Neural progenitor cell (in vitro differentiated cells): ENCODE results near the gene IQCC. TPM values are rescaled to one million over a fixed set of nuclear protein-coding genes. Genes with fewer than 3 reads are reported as not detected.

ENCODE experiments used
- DNase-seq: peaks from one replicate; pipeline ENCODE4 v3.0.0-alpha.2; 2016; ENCODE audit warnings: low spot score
- H2AFZ ChIP-seq: fragments of 200-600 bp; sonication (generic); replicated peaks from 2 replicates; pipeline ENCODE4 v1.6.1; 2016; ENCODE audit warnings: antibody characterized with exemption
- H3F3A ChIP-seq: fragments of 200-600 bp; sonication (generic); 2 replicates; pipeline ENCODE4 v1.6.1; 2016; ENCODE audit warnings: antibody characterized with exemption, low read depth
- H3K27ac ChIP-seq: fragments of 200-600 bp; sonication (generic); 2 replicates; pipeline ENCODE4 v1.5.1; 2016; ENCODE audit warnings: mild to moderate bottlenecking
- H3K27me3 ChIP-seq: fragments of 200-600 bp; sonication (generic); 2 replicates; pipeline ENCODE4 v1.6.1; 2016; ENCODE audit warnings: mild to moderate bottlenecking, moderate library complexity
- H3K36me3 ChIP-seq: fragments of 200-600 bp; sonication (generic); 2 replicates; pipeline ENCODE4 v1.5.1; 2016
- H3K4me1 ChIP-seq: fragments of 200-600 bp; sonication (generic); 2 replicates; pipeline ENCODE4 v1.6.1; 2016; ENCODE audit warnings: mixed run types
- H3K4me2 ChIP-seq: fragments of 200-600 bp; sonication (generic); 2 replicates; pipeline ENCODE4 v1.6.1; 2016
- H3K4me3 ChIP-seq: fragments of 200-600 bp; sonication (generic); 2 replicates; pipeline ENCODE4 v1.5.1; 2016
- H3K79me2 ChIP-seq: fragments of 200-600 bp; sonication (generic); 2 replicates; pipeline ENCODE4 v1.6.1; 2016; ENCODE audit warnings: low read depth
- H3K9ac ChIP-seq: fragments of 200-600 bp; sonication (generic); 2 replicates; pipeline ENCODE4 v1.6.1; 2016
- H3K9me3 ChIP-seq: fragments of 200-600 bp; sonication (generic); 2 replicates; pipeline ENCODE4 v1.5.1; 2016; ENCODE audit warnings: low read depth
- H4K20me1 ChIP-seq: fragments of 200-600 bp; sonication (generic); 2 replicates; pipeline ENCODE4 v1.6.1; 2016; ENCODE audit warnings: low read depth
- H3K27ac Mint-ChIP-seq: 3 replicates; pipeline ENCODE4 v1.8.0; 2021; ENCODE audit warnings: mixed read lengths
- H3K27me3 Mint-ChIP-seq: 2 replicates; pipeline ENCODE4 v1.8.0; 2022; ENCODE audit warnings: low read depth, mild to moderate bottlenecking, inconsistent platforms, moderate library complexity, mixed read lengths; ENCODE audit not compliant: insufficient read depth
- H3K36me3 Mint-ChIP-seq: 3 replicates; pipeline ENCODE4 v1.8.0; 2021; ENCODE audit warnings: mixed read lengths
- H3K4me1 Mint-ChIP-seq: 3 replicates; pipeline ENCODE4 v1.8.0; 2021; ENCODE audit warnings: mixed read lengths
- H3K4me3 Mint-ChIP-seq: 3 replicates; pipeline ENCODE4 v1.8.0; 2021; ENCODE audit warnings: mild to moderate bottlenecking, moderate library complexity, mixed read lengths
- H3K9me3 Mint-ChIP-seq: 3 replicates; pipeline ENCODE4 v1.8.0; 2020; ENCODE audit warnings: mixed read lengths
- EZH2 ChIP-seq: fragments of 200-600 bp; sonication (generic); IDR thresholded peaks from 2 replicates; pipeline ENCODE4 v1.6.1; 2017; ENCODE audit warnings: antibody characterized with exemption, mild to moderate bottlenecking, moderate library complexity
- EZH2phosphoT487 ChIP-seq: fragments of 200-600 bp; sonication (generic); IDR thresholded peaks from 2 replicates; pipeline ENCODE4 v1.6.1; 2017; ENCODE audit warnings: antibody characterized with exemption
- total RNA-seq: library from RNA; depleted of rRNA; stranded (reverse); fragments of >200 nt; gene quantifications from 2 replicates; pipeline ENCODE4 v1.2.3, GENCODE V29; 2015; ENCODE audit warnings: low replicate concordance
- TF ChIP-seq, protein P1 (sequence below): fragments of 200-600 bp; sonication (generic); IDR thresholded peaks from 2 replicates; pipeline ENCODE4 v1.5.1; 2017; ENCODE audit warnings: antibody characterized with exemption, mild to moderate bottlenecking

Gene IQCC
- total RNA-seq, 1 donor from 2014 or later, result 5.8 TPM

DNA sequence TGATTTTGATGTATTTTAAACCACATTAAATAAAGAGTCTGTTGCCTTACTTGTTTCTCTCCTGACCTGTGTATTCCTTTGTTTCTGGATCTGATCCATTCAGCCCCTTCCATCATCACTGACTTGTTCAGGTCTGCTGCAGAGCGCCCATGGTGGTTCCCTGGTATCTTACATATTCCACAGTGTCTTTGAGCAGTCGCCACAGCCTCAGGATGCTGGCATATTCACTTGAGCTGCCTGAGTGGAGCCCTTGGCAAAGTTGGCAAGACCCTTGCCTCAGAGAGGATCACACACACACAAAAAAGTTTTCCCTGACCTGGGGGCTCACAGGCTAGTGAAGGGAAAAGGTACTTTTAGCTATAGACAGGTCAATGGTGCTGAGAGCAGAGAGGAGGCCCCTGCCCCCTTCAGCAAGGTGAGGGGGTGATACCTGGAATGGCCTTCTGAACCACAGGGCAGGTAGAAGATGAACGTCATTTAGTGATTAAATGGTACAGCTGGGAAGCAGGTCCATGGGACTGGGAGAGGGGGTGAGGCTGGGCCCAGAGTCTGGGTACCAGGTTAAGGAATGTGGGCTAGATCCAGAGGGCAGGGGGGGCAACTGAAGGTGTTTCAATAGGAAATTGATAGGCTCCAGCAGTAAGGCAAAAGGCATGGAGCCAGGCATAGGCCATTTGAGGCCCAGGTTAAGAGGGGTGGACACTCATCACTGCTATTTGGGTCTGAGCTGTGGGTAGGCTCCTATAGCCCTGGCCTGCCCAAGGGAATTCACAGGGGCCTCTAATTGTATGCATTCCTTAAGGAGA lies 7.0 kb upstream of the IQCC start:
- peaks cover 39% of the 10 kb centered on the region for H3K4me1 Mint-ChIP-seq
- Histone ChIP-seq H4K20me1 (peaks cover 9% of the 10 kb centered on the region), H3K79me2 (no peaks in the 10 kb centered on the region), H3K9me3 (no peaks in the 10 kb centered on the region), H3K36me3 (no peaks in the 10 kb centered on the region), H2AFZ (no peak overlapping the region), H3K4me2 (no peak overlapping the region), H3K9ac (no peak overlapping the region), H3K4me1 (peaks cover 25% of the 10 kb centered on the region), H3F3A (peaks cover 52% of the 10 kb centered on the region), H3K4me3 (no peak overlapping the region), H3K27ac (peak overlapping the region; percentile 45), H3K27me3 (no peaks in the 10 kb centered on the region)
- H3K27ac Mint-ChIP-seq, result peak overlapping the region; percentile 14
- peaks cover 1% of the 10 kb centered on the region for H3K27me3 Mint-ChIP-seq
- H3K36me3 Mint-ChIP-seq, result peaks cover 18% of the 10 kb centered on the region
- DNase-seq, result no peak
- TF ChIP-seq, protein P1, sequence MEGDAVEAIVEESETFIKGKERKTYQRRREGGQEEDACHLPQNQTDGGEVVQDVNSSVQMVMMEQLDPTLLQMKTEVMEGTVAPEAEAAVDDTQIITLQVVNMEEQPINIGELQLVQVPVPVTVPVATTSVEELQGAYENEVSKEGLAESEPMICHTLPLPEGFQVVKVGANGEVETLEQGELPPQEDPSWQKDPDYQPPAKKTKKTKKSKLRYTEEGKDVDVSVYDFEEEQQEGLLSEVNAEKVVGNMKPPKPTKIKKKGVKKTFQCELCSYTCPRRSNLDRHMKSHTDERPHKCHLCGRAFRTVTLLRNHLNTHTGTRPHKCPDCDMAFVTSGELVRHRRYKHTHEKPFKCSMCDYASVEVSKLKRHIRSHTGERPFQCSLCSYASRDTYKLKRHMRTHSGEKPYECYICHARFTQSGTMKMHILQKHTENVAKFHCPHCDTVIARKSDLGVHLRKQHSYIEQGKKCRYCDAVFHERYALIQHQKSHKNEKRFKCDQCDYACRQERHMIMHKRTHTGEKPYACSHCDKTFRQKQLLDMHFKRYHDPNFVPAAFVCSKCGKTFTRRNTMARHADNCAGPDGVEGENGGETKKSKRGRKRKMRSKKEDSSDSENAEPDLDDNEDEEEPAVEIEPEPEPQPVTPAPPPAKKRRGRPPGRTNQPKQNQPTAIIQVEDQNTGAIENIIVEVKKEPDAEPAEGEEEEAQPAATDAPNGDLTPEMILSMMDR, result no peak
- no peak for TF ChIP-seq EZH2phosphoT487
- TF ChIP-seq EZH2, result no peak
- no peaks in the 10 kb centered on the region for H3K9me3 Mint-ChIP-seq
- peak overlapping the region; percentile 66 for H3K4me3 Mint-ChIP-seq

- Histone ChIP-seq H3K27me3 (peaks cover 2% of the 10 kb centered on the region), H3K27ac (no peak overlapping the region), H3K4me2 (peak overlapping the region; percentile 80), H3K4me3 (no peak overlapping the region), H3K4me1 (peaks cover 25% of the 10 kb centered on the region), H3F3A (peaks cover 52% of the 10 kb centered on the region), H3K79me2 (no peaks in the 10 kb centered on the region), H3K36me3 (no peaks in the 10 kb centered on the region), H4K20me1 (peaks cover 9% of the 10 kb centered on the region), H2AFZ (no peak overlapping the region), H3K9ac (no peak overlapping the region), H3K9me3 (no peaks in the 10 kb centered on the region)
- Mint-ChIP-seq H3K9me3 (no peaks in the 10 kb centered on the region), H3K27me3 (peaks cover 3% of the 10 kb centered on the region), H3K4me3 (peak overlapping the region; percentile 84), H3K27ac (no peak overlapping the region), H3K36me3 (peaks cover 13% of the 10 kb centered on the region), H3K4me1 (peaks cover 39% of the 10 kb centered on the region)
- DNase-seq, result no peak
- TF ChIP-seq EZH2 (no peak), EZH2phosphoT487 (no peak)
- TF ChIP-seq, protein P1, result no peak
Observed at GRCh38 chr1:32199043-32199716, 6.3 kb upstream of the IQCC start.

GRCh38 chr1:32199717-32200072 lies 5.8 kb upstream of the IQCC start:
- Mint-ChIP-seq H3K4me3 (peak overlapping the region; percentile 84), H3K36me3 (peaks cover 10% of the 10 kb centered on the region), H3K9me3 (no peaks in the 10 kb centered on the region), H3K27me3 (peaks cover 3% of the 10 kb centered on the region), H3K4me1 (peaks cover 39% of the 10 kb centered on the region), H3K27ac (no peak overlapping the region)
- no peaks in the 10 kb centered on the region for H3K79me2 ChIP-seq
- peaks cover 9% of the 10 kb centered on the region for H4K20me1 ChIP-seq
- H3K4me1 ChIP-seq, result peaks cover 25% of the 10 kb centered on the region
- H3K27me3 ChIP-seq, result peaks cover 7% of the 10 kb centered on the region
- H3K27ac ChIP-seq, result peak overlapping the region; percentile 38
- H3F3A ChIP-seq, result peaks cover 55% of the 10 kb centered on the region
- no peaks in the 10 kb centered on the region for H3K9me3 ChIP-seq
- H2AFZ ChIP-seq, result no peak overlapping the region
- no peak for TF ChIP-seq EZH2phosphoT487
- TF ChIP-seq EZH2, result no peak
- TF ChIP-seq, protein P1, result no peak
- H3K36me3 ChIP-seq, result no peaks in the 10 kb centered on the region
- peak overlapping the region; percentile 80 for H3K4me2 ChIP-seq
- no peak overlapping the region for H3K9ac ChIP-seq
- DNase-seq, result peak; percentile 21
- peak overlapping the region; percentile 68 for H3K4me3 ChIP-seq
